Spleen (tissue), 11 donors: ENCODE measurements around the gene PLXNA2. TPM values are rescaled to one million over a fixed set of nuclear protein-coding genes. Genes with fewer than 3 reads are reported as not detected.

Experiments used
- DNase-seq: peaks from one replicate; pipeline ENCODE4 v3.0.0-alpha.2; 2020
- H3K27ac ChIP-seq, 8 donors: fragments of 200-600 bp; sonication (generic) in 7 of 8; 1 replicate in 4 of 8; 2 replicates in 4 of 8; pipeline versions ENCODE4 v1.5.0 to v1.8.0; 2016 to 2021; ENCODE audit warnings: inconsistent platforms in 4 of 8, mild to moderate bottlenecking in 4 of 8, moderate library complexity in 1 of 8
- H3K27me3 ChIP-seq, 7 donors: fragments of 200-600 bp; sonication (generic) in 6 of 7; replicated peaks in 1 of 7; 1 replicate in 4 of 7; 2 replicates in 3 of 7; pipeline versions ENCODE4 v1.5.0 to v1.8.0; 2016 to 2021; ENCODE audit warnings: inconsistent platforms in 3 of 7, mild to moderate bottlenecking in 1 of 7
- H3K36me3 ChIP-seq, 6 donors: fragments of 200-600 bp; sonication (generic) in 5 of 6; 1 replicate in 4 of 6; 2 replicates in 2 of 6; pipeline versions ENCODE4 v1.5.0 to v1.8.0; 2016 to 2021; ENCODE audit warnings: inconsistent platforms in 2 of 6
- H3K4me1 ChIP-seq, 6 donors: fragments of 200-600 bp; sonication (generic) in 5 of 6; 1 replicate in 3 of 6; 2 replicates in 3 of 6; pipeline versions ENCODE4 v1.5.0 to v1.8.0; 2016 to 2021; ENCODE audit warnings: inconsistent platforms in 3 of 6
- H3K4me3 ChIP-seq, 8 donors: fragments of 200-600 bp; sonication (generic) in 7 of 8; 1 replicate in 4 of 8; 2 replicates in 4 of 8; pipeline versions ENCODE4 v1.5.0 to v1.8.0; 2016 to 2021; ENCODE audit warnings: inconsistent platforms in 4 of 8, mild to moderate bottlenecking in 4 of 8, moderate library complexity in 2 of 8
- H3K9me3 ChIP-seq, 8 donors: fragments of 200-600 bp; sonication (generic) in 7 of 8; 1 replicate in 4 of 8; 2 replicates in 4 of 8; pipeline versions ENCODE4 v1.5.0 to v1.8.0; 2016 to 2021; ENCODE audit warnings: inconsistent platforms in 4 of 8
- POLR2A ChIP-seq, 3 donors: fragments of 450-650 bp; IDR thresholded peaks; one replicate each; pipeline ENCODE4 v1.5.1; 2017; ENCODE audit warnings: antibody characterized with exemption in 3 of 3, mild to moderate bottlenecking in 1 of 3
- POLR2AphosphoS5 ChIP-seq, 3 donors: sonication (generic); formaldehyde crosslinking; IDR thresholded peaks; one replicate each; pipeline ENCODE4 v1.5.1; 2017; ENCODE audit warnings: antibody characterized with exemption in 3 of 3
- WGBS, 5 donors: extraction: QIAGEN DNeasy Blood & Tissue Kit in 3 of 5; methylation state at CpG; one replicate each; pipeline versions ENCODE4 v1.1.5 to v1.1.7; 2013 to 2018; 5-methylcytosine and 5-hydroxymethylcytosine counted together
- intact Hi-C: fragments of 100-400 bp; cut with DNase I; formaldehyde crosslinking; loops from one replicate; pipeline ENCODE4 v1.15.0; 2023; ENCODE audit warnings: low total_unique reads
- polyA plus RNA-seq, 3 donors: library from polyadenylated mRNA; stranded (reverse); fragments of 200-250 nt; gene quantifications; one replicate each; pipeline ENCODE4 v1.2.1, GENCODE V29; 2013
- total RNA-seq, 7 donors: library from RNA; depleted of rRNA in 3 of 7; stranded (reverse); fragments of >200 nt in 3 of 7; fragmentation: NEBNext Ultra II Directional in 4 of 7; extraction: Animal tissue kit (Norgen Biotek cat#: 25700) in 4 of 7; gene quantifications; one replicate each; pipeline versions ENCODE4 v1.1.0 to v1.2.1, GENCODE V29; 2016 to 2021
- TF ChIP-seq, protein P1 (sequence below), 11 experiments: fragments of 200-600 bp in 7 of 11; fragments of 450-650 bp in 4 of 11; sonication (generic) in 4 of 11; IDR thresholded peaks in 8 of 11; conservative IDR thresholded peaks in 3 of 11; 1 replicate in 7 of 11; 2 replicates in 4 of 11; pipeline versions ENCODE4 v1.4.0 to v1.8.0; 2016 to 2021; ENCODE audit warnings: antibody characterized with exemption in 11 of 11, inconsistent platforms in 4 of 11, mild to moderate bottlenecking in 1 of 11
- donor health status: healthy with polysubstance abuse.
- donor health status: DM: no; HTN: no; CAD: no; lungs with moderate emphysema.
- donor health status: DM: no; HTN: no; CAD: no.
- donor health status: Bipolar disorder and iron deficiency.
- donor health status: healthy.
- donor health status: DM: no; HTN: no; CAD: no.
- donor health status: DM: yes; HTN: yes; CAD: no.

PLXNA2 gene
- total and polyA plus RNA-seq, 10 donors, result 0.93 to 16.9 (median 7.0) TPM

GRCh38 chr1:208078752-208079151 is 165.4 kb downstream of the PLXNA2 start:
- WGBS, 5 donors, result 92 to 97% (median 97%) methylated on average over 12 of the region's 12 CpGs
- no peak for DNase-seq
- intact Hi-C loops, result no loop called here

DNA sequence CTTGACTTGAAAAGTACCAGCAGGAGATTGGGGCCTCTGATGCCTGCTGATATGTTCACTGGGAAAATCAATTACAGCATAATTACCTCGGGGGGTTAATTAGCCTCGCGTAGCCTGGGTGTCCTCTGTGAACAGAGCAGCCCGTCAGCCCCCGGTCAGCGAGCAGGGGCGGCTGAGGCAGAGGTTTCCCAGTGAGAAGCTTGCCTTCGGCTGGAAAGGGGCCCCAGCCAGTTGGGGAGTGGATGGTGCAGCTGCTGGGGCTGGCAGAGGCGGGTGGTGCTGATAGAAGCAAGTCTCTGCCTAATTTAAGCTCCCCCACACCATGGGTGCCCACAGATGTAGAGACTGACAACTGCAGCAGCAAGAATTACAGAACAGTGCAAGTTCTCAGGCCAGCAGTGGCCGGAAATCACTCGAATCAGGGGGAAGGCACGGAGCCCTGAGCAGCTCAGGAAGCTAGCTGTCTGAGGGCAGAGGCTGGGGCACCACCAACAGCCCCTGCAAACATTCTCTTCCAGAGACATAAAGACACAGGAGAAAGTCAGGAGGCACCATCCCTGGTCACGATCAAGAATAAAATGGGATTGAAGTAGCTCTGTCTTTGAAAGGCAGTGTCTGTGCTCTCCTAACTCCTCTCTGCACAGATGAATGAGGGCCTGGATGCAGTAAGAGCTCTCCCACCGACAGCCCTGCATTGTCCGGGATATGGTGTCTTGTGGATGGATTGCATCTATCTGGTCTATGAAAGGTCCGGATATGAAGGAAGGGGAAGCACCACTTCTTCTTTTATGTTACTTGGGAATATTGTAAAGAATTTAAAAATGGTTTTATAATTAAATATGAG is 166.7 kb downstream of the PLXNA2 start:
- no peak overlapping the region for H3K4me3 ChIP-seq
- WGBS, 5 donors, result 62 to 72% (median 67%) methylated on average over 16 of the region's 16 CpGs
- DNase-seq, result no peak
- H3K9me3 ChIP-seq, result no peaks in the 10 kb centered on the region
- H3K27me3 ChIP-seq, result no peaks in the 10 kb centered on the region
- TF ChIP-seq POLR2AphosphoS5 (IDR thresholded peaks at IDR 0.05) (no peak), POLR2A (IDR thresholded peaks at IDR 0.05) (no peak)
- TF ChIP-seq, protein P1, sequence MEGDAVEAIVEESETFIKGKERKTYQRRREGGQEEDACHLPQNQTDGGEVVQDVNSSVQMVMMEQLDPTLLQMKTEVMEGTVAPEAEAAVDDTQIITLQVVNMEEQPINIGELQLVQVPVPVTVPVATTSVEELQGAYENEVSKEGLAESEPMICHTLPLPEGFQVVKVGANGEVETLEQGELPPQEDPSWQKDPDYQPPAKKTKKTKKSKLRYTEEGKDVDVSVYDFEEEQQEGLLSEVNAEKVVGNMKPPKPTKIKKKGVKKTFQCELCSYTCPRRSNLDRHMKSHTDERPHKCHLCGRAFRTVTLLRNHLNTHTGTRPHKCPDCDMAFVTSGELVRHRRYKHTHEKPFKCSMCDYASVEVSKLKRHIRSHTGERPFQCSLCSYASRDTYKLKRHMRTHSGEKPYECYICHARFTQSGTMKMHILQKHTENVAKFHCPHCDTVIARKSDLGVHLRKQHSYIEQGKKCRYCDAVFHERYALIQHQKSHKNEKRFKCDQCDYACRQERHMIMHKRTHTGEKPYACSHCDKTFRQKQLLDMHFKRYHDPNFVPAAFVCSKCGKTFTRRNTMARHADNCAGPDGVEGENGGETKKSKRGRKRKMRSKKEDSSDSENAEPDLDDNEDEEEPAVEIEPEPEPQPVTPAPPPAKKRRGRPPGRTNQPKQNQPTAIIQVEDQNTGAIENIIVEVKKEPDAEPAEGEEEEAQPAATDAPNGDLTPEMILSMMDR (IDR thresholded peaks at IDR 0.05 in 8 of 11, conservative IDR thresholded peaks at IDR 0.05 in 3 of 11), result no peak
- peaks cover 0 to 15% (median 2%) of the 10 kb centered on the region in 6 donors for H3K4me1 ChIP-seq
- intact Hi-C loops, result no loop called here
- peaks cover 0 to 7% (median 0%) of the 10 kb centered on the region in 6 donors for H3K36me3 ChIP-seq
- H3K27ac ChIP-seq, result peak overlapping the region in 2 of 8 donors; percentile 10 to 23

More at GRCh38 chr1:208078752-208079151, 165.4 kb downstream of the PLXNA2 start:
- H3K9me3 ChIP-seq, result no peaks in the 10 kb centered on the region
- H3K4me3 ChIP-seq, result no peak overlapping the region
- TF ChIP-seq POLR2A (IDR thresholded peaks at IDR 0.05), result no peak
- no peak for TF ChIP-seq POLR2AphosphoS5 (IDR thresholded peaks at IDR 0.05)
- TF ChIP-seq, protein P1 (IDR thresholded peaks at IDR 0.05 in 8 of 11, conservative IDR thresholded peaks at IDR 0.05 in 3 of 11), result no peak
- H3K27ac ChIP-seq, result no peak overlapping the region
- peaks cover 0 to 19% (median 6%) of the 10 kb centered on the region in 6 donors for H3K4me1 ChIP-seq
- H3K36me3 ChIP-seq, result peaks cover 0 to 7% (median 0%) of the 10 kb centered on the region in 6 donors
- H3K27me3 ChIP-seq, result no peaks in the 10 kb centered on the region

- Histone ChIP-seq H3K4me3 (no peak overlapping the region), H3K4me1 (no peaks in the 10 kb centered on the region), H3K27me3 (no peaks in the 10 kb centered on the region), H3K27ac (no peak overlapping the region), H3K36me3 (peaks cover 0 to 7% (median 0%) of the 10 kb centered on the region in 6 donors), H3K9me3 (no peaks in the 10 kb centered on the region)
- intact Hi-C loops, result no loop called here
- TF ChIP-seq POLR2A (IDR thresholded peaks at IDR 0.05) (no peak), POLR2AphosphoS5 (IDR thresholded peaks at IDR 0.05) (no peak)
- TF ChIP-seq, protein P1 (IDR thresholded peaks at IDR 0.05 in 8 of 11, conservative IDR thresholded peaks at IDR 0.05 in 3 of 11), result no peak
- no peak for DNase-seq
- 83 to 95% (median 88%) methylated on average over 6 of the region's 6 CpGs for WGBS, 5 donors
These were observed 169.8 kb downstream of the PLXNA2 start for GRCh38 chr1:208074353-208074752.

DNA sequence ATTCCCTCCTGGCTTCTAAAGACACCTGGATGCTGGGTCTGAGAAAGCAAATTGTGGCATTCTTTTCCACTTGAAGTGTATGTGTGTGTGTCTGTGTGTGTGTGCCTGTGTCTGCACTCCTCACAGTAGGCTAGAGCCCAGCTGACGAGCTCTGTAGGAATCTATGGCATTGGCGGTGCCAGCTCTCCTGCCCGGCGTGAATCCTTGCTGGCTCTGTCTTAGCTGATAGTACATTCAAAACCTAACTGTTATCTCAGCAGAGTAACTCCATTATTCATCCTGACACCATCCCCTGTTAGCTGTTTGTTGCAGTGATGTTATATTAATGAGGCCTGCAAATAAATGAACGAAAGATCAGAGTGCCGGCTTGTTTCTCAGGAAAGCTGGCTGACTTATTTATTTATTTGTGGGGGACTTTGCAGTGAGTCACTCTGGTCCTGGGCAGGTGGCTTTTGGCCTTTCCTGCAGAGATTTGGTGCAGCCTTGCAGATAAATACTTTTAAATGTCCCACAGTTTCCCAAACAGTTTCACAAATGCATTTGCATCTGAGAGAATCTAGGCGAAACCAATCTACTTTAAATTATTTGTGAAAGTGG is 172.7 kb downstream of the PLXNA2 start:
- H3K9me3 ChIP-seq, result no peaks in the 10 kb centered on the region
- no peaks in the 10 kb centered on the region for H3K27me3 ChIP-seq
- WGBS, 5 donors, result 88 to 97% (median 94%) methylated on average over 7 of the region's 7 CpGs
- DNase-seq, result no peak
- no peaks in the 10 kb centered on the region for H3K4me1 ChIP-seq
- no peak overlapping the region for H3K4me3 ChIP-seq
- TF ChIP-seq POLR2A (IDR thresholded peaks at IDR 0.05) (no peak), POLR2AphosphoS5 (IDR thresholded peaks at IDR 0.05) (no peak)
- TF ChIP-seq, protein P1 (IDR thresholded peaks at IDR 0.05 in 8 of 11, conservative IDR thresholded peaks at IDR 0.05 in 3 of 11), result no peak
- H3K27ac ChIP-seq, result no peak overlapping the region
- intact Hi-C loops, result no loop called here
- H3K36me3 ChIP-seq, result no peaks in the 10 kb centered on the region
